Ascending aorta (tissue), 2 donors: ENCODE results near the gene GGT5. TPM values are rescaled to one million over a fixed set of nuclear protein-coding genes. Genes with fewer than 3 reads are reported as not detected.
A peak's percentile ranks its signal among the peaks of the same experiment; 100 is the strongest.

Source experiments
- DNase-seq, 2 donors: peaks; one replicate each; pipeline ENCODE4 v3.0.0-alpha.2; 2019; ENCODE audit warnings: low spot score in 2 of 2
- H3K27ac ChIP-seq, 2 donors: fragments of 200-600 bp; sonication (generic); one replicate each; pipeline ENCODE4 v1.5.1; 2016 to 2017; ENCODE audit warnings: mild to moderate bottlenecking in 1 of 2
- H3K27me3 ChIP-seq: fragments of 200-600 bp; sonication (generic); one replicate; pipeline ENCODE4 v1.5.1; 2017
- H3K36me3 ChIP-seq, 2 donors: fragments of 200-600 bp; sonication (generic); one replicate each; pipeline ENCODE4 v1.5.1; 2016
- H3K4me1 ChIP-seq, 2 donors: fragments of 200-600 bp; sonication (generic); one replicate each; pipeline ENCODE4 v1.5.1; 2016 to 2017; ENCODE audit warnings: mild to moderate bottlenecking in 1 of 2
- H3K4me3 ChIP-seq, 2 donors: fragments of 200-600 bp; sonication (generic); one replicate each; pipeline ENCODE4 v1.5.1; 2016 to 2017; ENCODE audit warnings: mild to moderate bottlenecking in 1 of 2
- H3K9me3 ChIP-seq, 2 donors: fragments of 200-600 bp; sonication (generic); one replicate each; pipeline ENCODE4 v1.5.1; 2016
- CTCF ChIP-seq, 3 experiments: fragments of 200-600 bp in 2 of 3; fragments of 450-650 bp in 1 of 3; sonication (generic) in 2 of 3; IDR thresholded peaks; one replicate each; pipeline ENCODE4 v1.5.1; 2016 to 2019; ENCODE audit warnings: antibody characterized with exemption in 3 of 3, mild to moderate bottlenecking in 1 of 3, moderate library complexity in 1 of 3
- intact Hi-C: fragments of 100-400 bp; cut with DNase I; formaldehyde crosslinking; loops from one replicate; pipeline ENCODE4 v1.15.1; 2023
- total RNA-seq: library from RNA; depleted of rRNA; stranded (reverse); fragments of >200 nt; gene quantifications from one replicate; pipeline ENCODE4 v1.1.0, GENCODE V29; 2016

Gene GGT5
- total RNA-seq, 1 donor from 2014 or later, result 238 TPM

- peaks cover 11 to 63% of the 10 kb centered on the region in 2 donors for H3K4me1 ChIP-seq
- no peak for DNase-seq
Measured at GRCh38 chr22:24181088-24181995, 63.5 kb downstream of the GGT5 start, which contains the start of gene SUSD2. SUSD2 (plus strand) TSS chr22:24181487; CDS start chr22:24181520, 33 bp downstream.

GRCh38 chr22:24180316-24181087 lies 64.4 kb downstream of the GGT5 start:
- TF ChIP-seq CTCF (IDR thresholded peaks at IDR 0.05), result no peak
- intact Hi-C loops, result no loop called here
- Histone ChIP-seq H3K9me3 (no peaks in the 10 kb centered on the region), H3K27ac (peak overlapping the region; percentile 84 to 92), H3K4me3 (no peak overlapping the region), H3K36me3 (peaks cover 9% of the 10 kb centered on the region in 2 donors), H3K4me1 (peaks cover 11 to 71% of the 10 kb centered on the region in 2 donors), H3K27me3 (no peaks in the 10 kb centered on the region)
- DNase-seq, result no peak

More at GRCh38 chr22:24181088-24181995, 63.5 kb downstream of the GGT5 start, which contains the start of gene SUSD2:
- Histone ChIP-seq H3K27me3 (no peaks in the 10 kb centered on the region), H3K27ac (peak within 1 kb of the TSS; percentile 84 to 92), H3K36me3 (peaks cover 14 to 18% of the 10 kb centered on the region in 2 donors), H3K9me3 (no peaks in the 10 kb centered on the region), H3K4me3 (peak within 1 kb of the TSS; percentile 28 to 44)
- intact Hi-C loops, result no loop called here
- TF ChIP-seq CTCF (IDR thresholded peaks at IDR 0.05), result no peak

GRCh38 chr22:24179478-24180210 lies 65.2 kb downstream of the GGT5 start:
- peak overlapping the region; percentile 84 to 92 for H3K27ac ChIP-seq
- TF ChIP-seq CTCF (IDR thresholded peaks at IDR 0.05), result no peak
- H3K9me3 ChIP-seq, result no peaks in the 10 kb centered on the region
- intact Hi-C loops, result loop anchor here (5.0 to 10.0 kb wide), 3 partner anchors 117 to 222 kb away; partner anchors contain the start of gene CABIN1
- no peak for DNase-seq
- no peak overlapping the region for H3K4me3 ChIP-seq
- no peaks in the 10 kb centered on the region for H3K27me3 ChIP-seq
- H3K4me1 ChIP-seq, result peaks cover 15 to 73% of the 10 kb centered on the region in 2 donors
- H3K36me3 ChIP-seq, result peaks cover 1 to 5% of the 10 kb centered on the region in 2 donors

GRCh38 chr22:24178502-24179440 lies 66.1 kb downstream of the GGT5 start:
- H3K4me3 ChIP-seq, result no peak overlapping the region
- H3K9me3 ChIP-seq, result no peaks in the 10 kb centered on the region
- intact Hi-C loops, result loop anchor here (5.0 to 10.0 kb wide), 3 partner anchors 116 to 221 kb away; partner anchors contain the start of gene CABIN1
- H3K4me1 ChIP-seq, result peaks cover 18 to 69% of the 10 kb centered on the region in 2 donors
- H3K36me3 ChIP-seq, result peaks cover 1 to 10% of the 10 kb centered on the region in 2 donors
- DNase-seq, result no peak
- TF ChIP-seq CTCF (IDR thresholded peaks at IDR 0.05), result peak; percentile 6 to 19 (median 10)
- peak overlapping the region; percentile 84 to 92 for H3K27ac ChIP-seq
- H3K27me3 ChIP-seq, result no peaks in the 10 kb centered on the region
